Neural progenitor cell (in vitro differentiated cells): Measurements from ENCODE around the gene RCE1. TPM values are rescaled to one million over a fixed set of nuclear protein-coding genes. Genes with fewer than 3 reads are reported as not detected.

Experiments used
- DNase-seq: peaks from one replicate; pipeline ENCODE4 v3.0.0-alpha.2; 2016; ENCODE audit warnings: low spot score
- H2AFZ ChIP-seq: fragments of 200-600 bp; sonication (generic); replicated peaks from 2 replicates; pipeline ENCODE4 v1.6.1; 2016; ENCODE audit warnings: antibody characterized with exemption
- H3F3A ChIP-seq: fragments of 200-600 bp; sonication (generic); 2 replicates; pipeline ENCODE4 v1.6.1; 2016; ENCODE audit warnings: antibody characterized with exemption, low read depth
- H3K27ac ChIP-seq: fragments of 200-600 bp; sonication (generic); 2 replicates; pipeline ENCODE4 v1.5.1; 2016; ENCODE audit warnings: mild to moderate bottlenecking
- H3K27me3 ChIP-seq: fragments of 200-600 bp; sonication (generic); 2 replicates; pipeline ENCODE4 v1.6.1; 2016; ENCODE audit warnings: mild to moderate bottlenecking, moderate library complexity
- H3K36me3 ChIP-seq: fragments of 200-600 bp; sonication (generic); 2 replicates; pipeline ENCODE4 v1.5.1; 2016
- H3K4me1 ChIP-seq: fragments of 200-600 bp; sonication (generic); 2 replicates; pipeline ENCODE4 v1.6.1; 2016; ENCODE audit warnings: mixed run types
- H3K4me2 ChIP-seq: fragments of 200-600 bp; sonication (generic); 2 replicates; pipeline ENCODE4 v1.6.1; 2016
- H3K4me3 ChIP-seq: fragments of 200-600 bp; sonication (generic); 2 replicates; pipeline ENCODE4 v1.5.1; 2016
- H3K79me2 ChIP-seq: fragments of 200-600 bp; sonication (generic); 2 replicates; pipeline ENCODE4 v1.6.1; 2016; ENCODE audit warnings: low read depth
- H3K9ac ChIP-seq: fragments of 200-600 bp; sonication (generic); 2 replicates; pipeline ENCODE4 v1.6.1; 2016
- H3K9me3 ChIP-seq: fragments of 200-600 bp; sonication (generic); 2 replicates; pipeline ENCODE4 v1.5.1; 2016; ENCODE audit warnings: low read depth
- H4K20me1 ChIP-seq: fragments of 200-600 bp; sonication (generic); 2 replicates; pipeline ENCODE4 v1.6.1; 2016; ENCODE audit warnings: low read depth
- H3K27ac Mint-ChIP-seq: 3 replicates; pipeline ENCODE4 v1.8.0; 2021; ENCODE audit warnings: mixed read lengths
- H3K27me3 Mint-ChIP-seq: 2 replicates; pipeline ENCODE4 v1.8.0; 2022; ENCODE audit warnings: low read depth, mild to moderate bottlenecking, inconsistent platforms, moderate library complexity, mixed read lengths; ENCODE audit not compliant: insufficient read depth
- H3K36me3 Mint-ChIP-seq: 3 replicates; pipeline ENCODE4 v1.8.0; 2021; ENCODE audit warnings: mixed read lengths
- H3K4me1 Mint-ChIP-seq: 3 replicates; pipeline ENCODE4 v1.8.0; 2021; ENCODE audit warnings: mixed read lengths
- H3K4me3 Mint-ChIP-seq: 3 replicates; pipeline ENCODE4 v1.8.0; 2021; ENCODE audit warnings: mild to moderate bottlenecking, moderate library complexity, mixed read lengths
- H3K9me3 Mint-ChIP-seq: 3 replicates; pipeline ENCODE4 v1.8.0; 2020; ENCODE audit warnings: mixed read lengths
- EZH2 ChIP-seq: fragments of 200-600 bp; sonication (generic); IDR thresholded peaks from 2 replicates; pipeline ENCODE4 v1.6.1; 2017; ENCODE audit warnings: antibody characterized with exemption, mild to moderate bottlenecking, moderate library complexity
- EZH2phosphoT487 ChIP-seq: fragments of 200-600 bp; sonication (generic); IDR thresholded peaks from 2 replicates; pipeline ENCODE4 v1.6.1; 2017; ENCODE audit warnings: antibody characterized with exemption
- total RNA-seq: library from RNA; depleted of rRNA; stranded (reverse); fragments of >200 nt; gene quantifications from 2 replicates; pipeline ENCODE4 v1.2.3, GENCODE V29; 2015; ENCODE audit warnings: low replicate concordance
- TF ChIP-seq, protein P1 (sequence below): fragments of 200-600 bp; sonication (generic); IDR thresholded peaks from 2 replicates; pipeline ENCODE4 v1.5.1; 2017; ENCODE audit warnings: antibody characterized with exemption, mild to moderate bottlenecking

Gene RCE1
- total RNA-seq, 1 donor from 2014 or later: 13.7 TPM

DNA sequence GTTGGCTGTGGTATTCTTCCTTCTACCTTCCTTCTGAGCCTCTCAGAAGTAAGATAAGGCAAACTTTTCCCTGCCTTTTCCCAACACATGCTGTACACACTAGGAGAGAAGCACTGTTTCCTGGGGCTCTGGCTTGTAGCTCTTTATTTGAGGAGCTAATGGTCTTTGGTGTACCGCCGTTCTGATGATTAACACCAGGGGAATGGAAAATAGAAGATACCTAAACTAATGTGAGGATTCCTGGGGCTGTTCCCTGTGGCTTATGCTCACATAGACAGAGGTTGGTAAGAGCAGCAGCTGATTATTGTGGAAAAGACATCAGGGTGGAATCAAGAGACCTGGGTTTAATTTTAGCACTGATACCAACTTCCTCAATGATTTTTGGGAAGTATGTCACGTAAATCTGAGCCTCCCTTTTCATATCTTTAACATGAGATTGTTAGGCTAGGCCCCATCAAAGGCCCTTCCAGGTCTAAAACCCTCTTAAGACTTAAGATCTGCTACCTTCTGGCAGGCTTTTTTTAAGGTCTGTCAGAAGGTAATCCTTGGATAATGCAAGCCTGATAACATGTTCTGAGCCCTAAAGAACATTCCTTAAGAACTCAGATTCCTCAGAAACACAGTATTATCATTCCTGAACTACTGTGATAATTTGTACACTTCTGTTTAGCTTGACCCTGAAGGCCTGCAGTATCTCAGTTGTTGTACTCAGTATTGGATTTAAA is 24.8 kb upstream of the RCE1 start:
- Histone ChIP-seq H3K79me2 (no peaks in the 10 kb centered on the region), H3K4me2 (no peak overlapping the region), H3K27ac (no peak overlapping the region), H3K27me3 (no peaks in the 10 kb centered on the region), H3K9ac (no peak overlapping the region), H3K9me3 (no peaks in the 10 kb centered on the region), H2AFZ (no peak overlapping the region), H3K36me3 (no peaks in the 10 kb centered on the region), H3F3A (peaks cover 3% of the 10 kb centered on the region), H3K4me1 (peaks cover 18% of the 10 kb centered on the region), H3K4me3 (no peak overlapping the region), H4K20me1 (no peaks in the 10 kb centered on the region)
- Mint-ChIP-seq H3K36me3 (peaks cover 7% of the 10 kb centered on the region), H3K27me3 (no peaks in the 10 kb centered on the region), H3K4me3 (no peak overlapping the region), H3K9me3 (no peaks in the 10 kb centered on the region), H3K27ac (no peak overlapping the region), H3K4me1 (peaks cover 12% of the 10 kb centered on the region)
- TF ChIP-seq EZH2phosphoT487 (no peak), EZH2 (no peak)
- TF ChIP-seq, protein P1, sequence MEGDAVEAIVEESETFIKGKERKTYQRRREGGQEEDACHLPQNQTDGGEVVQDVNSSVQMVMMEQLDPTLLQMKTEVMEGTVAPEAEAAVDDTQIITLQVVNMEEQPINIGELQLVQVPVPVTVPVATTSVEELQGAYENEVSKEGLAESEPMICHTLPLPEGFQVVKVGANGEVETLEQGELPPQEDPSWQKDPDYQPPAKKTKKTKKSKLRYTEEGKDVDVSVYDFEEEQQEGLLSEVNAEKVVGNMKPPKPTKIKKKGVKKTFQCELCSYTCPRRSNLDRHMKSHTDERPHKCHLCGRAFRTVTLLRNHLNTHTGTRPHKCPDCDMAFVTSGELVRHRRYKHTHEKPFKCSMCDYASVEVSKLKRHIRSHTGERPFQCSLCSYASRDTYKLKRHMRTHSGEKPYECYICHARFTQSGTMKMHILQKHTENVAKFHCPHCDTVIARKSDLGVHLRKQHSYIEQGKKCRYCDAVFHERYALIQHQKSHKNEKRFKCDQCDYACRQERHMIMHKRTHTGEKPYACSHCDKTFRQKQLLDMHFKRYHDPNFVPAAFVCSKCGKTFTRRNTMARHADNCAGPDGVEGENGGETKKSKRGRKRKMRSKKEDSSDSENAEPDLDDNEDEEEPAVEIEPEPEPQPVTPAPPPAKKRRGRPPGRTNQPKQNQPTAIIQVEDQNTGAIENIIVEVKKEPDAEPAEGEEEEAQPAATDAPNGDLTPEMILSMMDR: no peak
- DNase-seq: no peak

DNA sequence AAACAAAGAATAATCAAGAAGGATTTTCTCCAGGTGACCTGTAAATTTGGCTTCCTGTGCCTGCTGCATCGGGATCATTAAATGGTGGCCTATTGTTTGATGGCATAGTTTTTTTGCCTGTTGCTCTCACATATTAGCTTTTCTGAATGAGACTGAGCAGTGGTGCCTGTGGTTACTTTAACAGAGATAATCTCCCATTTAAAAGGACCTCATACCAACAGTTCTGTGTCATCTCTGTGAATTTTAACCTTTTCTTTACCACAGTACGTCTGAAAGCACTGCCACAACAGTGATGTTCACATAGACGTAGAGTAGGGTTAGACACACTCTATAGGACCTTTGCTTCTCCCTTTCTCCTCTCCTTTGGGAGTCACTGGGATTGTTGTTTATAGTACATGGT is 22.9 kb upstream of the RCE1 start:
- Mint-ChIP-seq H3K9me3 (no peaks in the 10 kb centered on the region), H3K27me3 (no peaks in the 10 kb centered on the region), H3K4me3 (no peak overlapping the region), H3K36me3 (peaks cover 8% of the 10 kb centered on the region), H3K4me1 (peaks cover 12% of the 10 kb centered on the region), H3K27ac (no peak overlapping the region)
- Histone ChIP-seq H3K4me3 (no peak overlapping the region), H3K36me3 (no peaks in the 10 kb centered on the region), H4K20me1 (no peaks in the 10 kb centered on the region), H3K4me1 (peaks cover 18% of the 10 kb centered on the region), H2AFZ (no peak overlapping the region), H3K9ac (no peak overlapping the region), H3F3A (peaks cover 3% of the 10 kb centered on the region), H3K27ac (peak overlapping the region; percentile 7), H3K9me3 (no peaks in the 10 kb centered on the region), H3K27me3 (no peaks in the 10 kb centered on the region), H3K4me2 (no peak overlapping the region), H3K79me2 (no peaks in the 10 kb centered on the region)
- TF ChIP-seq, protein P1: no peak
- TF ChIP-seq EZH2 (no peak), EZH2phosphoT487 (no peak)
- DNase-seq: peak; percentile 16

DNA sequence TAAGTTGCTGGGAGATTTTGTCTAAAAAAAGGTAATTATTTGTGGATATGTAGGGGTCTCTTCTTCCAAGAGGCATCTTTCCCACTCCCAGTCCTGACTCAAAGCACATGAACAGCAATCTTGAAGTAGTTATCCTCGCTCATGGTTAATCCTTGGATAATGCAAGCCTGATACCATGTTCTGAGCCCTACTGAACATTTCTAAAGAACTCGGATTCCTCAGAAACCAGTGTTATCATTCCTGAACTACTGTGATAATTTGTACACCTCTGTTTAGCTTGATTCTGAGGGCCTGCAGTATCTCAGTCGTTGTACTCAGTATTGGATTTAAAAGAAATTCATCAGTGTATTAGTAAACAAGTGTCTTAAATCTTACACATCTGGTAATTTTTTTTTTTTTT is 22.3 kb upstream of the RCE1 start:
- Mint-ChIP-seq H3K4me1 (peaks cover 12% of the 10 kb centered on the region), H3K27ac (no peak overlapping the region), H3K9me3 (no peaks in the 10 kb centered on the region), H3K27me3 (no peaks in the 10 kb centered on the region), H3K36me3 (peaks cover 5% of the 10 kb centered on the region), H3K4me3 (no peak overlapping the region)
- Histone ChIP-seq H3K27ac (no peak overlapping the region), H2AFZ (no peak overlapping the region), H3K9me3 (no peaks in the 10 kb centered on the region), H3K4me3 (no peak overlapping the region), H4K20me1 (no peaks in the 10 kb centered on the region), H3K79me2 (no peaks in the 10 kb centered on the region), H3F3A (peaks cover under 1% of the 10 kb centered on the region), H3K9ac (no peak overlapping the region), H3K36me3 (no peaks in the 10 kb centered on the region), H3K4me1 (peaks cover 18% of the 10 kb centered on the region), H3K4me2 (no peak overlapping the region), H3K27me3 (no peaks in the 10 kb centered on the region)
- TF ChIP-seq, protein P1: no peak
- TF ChIP-seq EZH2 (no peak), EZH2phosphoT487 (no peak)
- DNase-seq: no peak
